CD4-positive, alpha-beta memory T cell (primary cell): ENCODE results near the gene KRT79. TPM values are rescaled to one million over a fixed set of nuclear protein-coding genes. Genes with fewer than 3 reads are reported as not detected.

ENCODE experiments used
- CTCF ChIA-PET: fragments of 350-600 bp; sonication (Branson Sonifier 250); formaldehyde crosslinking; loops from one replicate; lab custom pipeline; 2021; ENCODE audit warnings: inconsistent platforms; ENCODE audit not compliant: partially characterized antibody; lab: Charles Lee
- POLR2A ChIA-PET: fragments of 350-600 bp; sonication (Branson Sonifier 250); formaldehyde crosslinking; loops from one replicate; lab custom pipeline; 2021; ENCODE audit not compliant: partially characterized antibody; lab: Charles Lee
- DNase-seq, 5 donors: peaks; one replicate each; pipeline versions ENCODE4 v3.0.0 to v3.0.0-alpha.2; 2020 to 2022; ENCODE audit warnings: mixed read lengths in 1 of 5
- H3K27ac ChIP-seq: one replicate; pipeline ENCODE4 v1.7.0; 2013; ENCODE audit warnings: low read depth, low read length
- H3K27me3 ChIP-seq: 2 replicates; pipeline ENCODE4 v1.7.0; 2013; ENCODE audit warnings: mild to moderate bottlenecking, low read length, moderate library complexity; ENCODE audit not compliant: insufficient read depth
- H3K36me3 ChIP-seq: 2 replicates; pipeline ENCODE4 v1.7.0; 2013; ENCODE audit warnings: mild to moderate bottlenecking, low read length, moderate library complexity; ENCODE audit not compliant: insufficient read depth
- H3K4me1 ChIP-seq: 2 replicates; pipeline ENCODE4 v1.7.0; 2013; ENCODE audit warnings: mild to moderate bottlenecking, low read length, moderate library complexity; ENCODE audit not compliant: insufficient read depth
- H3K4me3 ChIP-seq, 2 donors: one replicate each; pipeline ENCODE4 v1.7.0; 2013; ENCODE audit warnings: low read length in 2 of 2, mild to moderate bottlenecking in 1 of 2
- H3K9me3 ChIP-seq, 2 donors: one replicate each; pipeline ENCODE4 v1.7.0; 2013; ENCODE audit warnings: low read length in 2 of 2, control low read depth in 1 of 2; ENCODE audit not compliant: control insufficient read depth in 1 of 2
- H3K27ac Mint-ChIP-seq, 7 donors: one replicate each; pipeline ENCODE4 v1.8.0; 2020 to 2021; ENCODE audit warnings: mixed read lengths in 7 of 7, mild to moderate bottlenecking in 6 of 7, inconsistent platforms in 3 of 7, moderate library complexity in 3 of 7
- H3K27me3 Mint-ChIP-seq, 2 donors: one replicate each; pipeline ENCODE4 v1.8.0; 2020 to 2021; ENCODE audit warnings: mixed read lengths in 2 of 2
- H3K36me3 Mint-ChIP-seq, 2 donors: one replicate each; pipeline ENCODE4 v1.8.0; 2020 to 2021; ENCODE audit warnings: mixed read lengths in 2 of 2, inconsistent platforms in 1 of 2, mild to moderate bottlenecking in 1 of 2
- H3K4me1 Mint-ChIP-seq, 4 donors: one replicate each; pipeline ENCODE4 v1.8.0; 2020 to 2021; ENCODE audit warnings: mixed read lengths in 4 of 4, mild to moderate bottlenecking in 1 of 4
- H3K4me3 Mint-ChIP-seq, 8 donors: one replicate each; pipeline ENCODE4 v1.8.0; 2020 to 2021; ENCODE audit warnings: mixed read lengths in 8 of 8, mild to moderate bottlenecking in 7 of 8, moderate library complexity in 6 of 8, inconsistent platforms in 3 of 8
- H3K9me3 Mint-ChIP-seq, 8 donors: one replicate each; pipeline ENCODE4 v1.8.0; 2020 to 2021; ENCODE audit warnings: mixed read lengths in 8 of 8, mild to moderate bottlenecking in 5 of 8, inconsistent platforms in 3 of 8, moderate library complexity in 1 of 8
- intact Hi-C: fragments of 100-400 bp; cut with micrococcal nuclease; formaldehyde crosslinking; loops from one replicate; pipeline ENCODE4 v1.15.1; 2023
- polyA plus RNA-seq, 2 donors: library from polyadenylated mRNA; unstranded; fragments of 300-500 nt; fragmentation: Illumina TruSeq; gene quantifications; one replicate each; pipeline ENCODE4 v1.2.3, GENCODE V29; 2021
- total RNA-seq, 2 experiments: library from RNA; stranded (reverse); gene quantifications; one replicate each; pipeline ENCODE4 v1.2.3, GENCODE V29; 2021

The KRT79 gene
- total and polyA plus RNA-seq, 4 experiments from 2014 or later = not detected

GRCh38 chr12:52807544-52808470 lies 26.3 kb downstream of the KRT79 start:
- no peak for DNase-seq
- Histone ChIP-seq H3K27ac (no peak overlapping the region), H3K9me3 (no peaks in the 10 kb centered on the region), H3K27me3 (no peaks in the 10 kb centered on the region), H3K4me1 (no peaks in the 10 kb centered on the region), H3K4me3 (no peak overlapping the region), H3K36me3 (no peaks in the 10 kb centered on the region)
- intact Hi-C loops = no loop called here
- Mint-ChIP-seq H3K27ac (no peak overlapping the region), H3K27me3 (peaks cover 0 to 8% of the 10 kb centered on the region in 2 donors), H3K4me1 (no peaks in the 10 kb centered on the region), H3K36me3 (no peaks in the 10 kb centered on the region), H3K4me3 (no peak overlapping the region), H3K9me3 (no peaks in the 10 kb centered on the region)
- ChIA-PET CTCF (interaction anchor here (0.9 kb wide), 1 partner anchor 9 kb away, joined by 3 read pairs; no protein-coding TSS in a partner anchor), POLR2A (no interaction called here)

GRCh38 chr12:52806821-52807543 lies 27.1 kb downstream of the KRT79 start:
- Mint-ChIP-seq H3K36me3 (no peaks in the 10 kb centered on the region), H3K9me3 (no peaks in the 10 kb centered on the region), H3K4me3 (no peak overlapping the region), H3K27ac (no peak overlapping the region), H3K27me3 (peaks cover 0 to 10% of the 10 kb centered on the region in 2 donors), H3K4me1 (no peaks in the 10 kb centered on the region)
- intact Hi-C loops = no loop called here
- Histone ChIP-seq H3K27me3 (no peaks in the 10 kb centered on the region), H3K27ac (no peak overlapping the region), H3K9me3 (no peaks in the 10 kb centered on the region), H3K36me3 (no peaks in the 10 kb centered on the region), H3K4me3 (no peak overlapping the region), H3K4me1 (no peaks in the 10 kb centered on the region)
- no peak for DNase-seq
- ChIA-PET CTCF (interaction anchor here (0.9 kb wide), 1 partner anchor 9 kb away, joined by 3 read pairs; no protein-coding TSS in a partner anchor), POLR2A (no interaction called here)

GRCh38 chr12:52806169-52806811 lies 27.8 kb downstream of the KRT79 start:
- Histone ChIP-seq H3K27ac (no peak overlapping the region), H3K36me3 (no peaks in the 10 kb centered on the region), H3K27me3 (no peaks in the 10 kb centered on the region), H3K4me1 (no peaks in the 10 kb centered on the region), H3K4me3 (no peak overlapping the region), H3K9me3 (no peaks in the 10 kb centered on the region)
- Mint-ChIP-seq H3K27me3 (peaks cover 0 to 11% of the 10 kb centered on the region in 2 donors), H3K4me1 (no peaks in the 10 kb centered on the region), H3K36me3 (no peaks in the 10 kb centered on the region), H3K27ac (no peak overlapping the region), H3K9me3 (no peaks in the 10 kb centered on the region), H3K4me3 (no peak overlapping the region)
- intact Hi-C loops = no loop called here
- DNase-seq = no peak
- ChIA-PET CTCF (no interaction called here), POLR2A (no interaction called here)

- Histone ChIP-seq H3K9me3 (no peaks in the 10 kb centered on the region), H3K36me3 (no peaks in the 10 kb centered on the region), H3K4me3 (no peak overlapping the region), H3K27me3 (no peaks in the 10 kb centered on the region), H3K4me1 (no peaks in the 10 kb centered on the region), H3K27ac (no peak overlapping the region)
- intact Hi-C loops = no loop called here
- Mint-ChIP-seq H3K27ac (no peak overlapping the region), H3K4me1 (no peaks in the 10 kb centered on the region), H3K9me3 (no peaks in the 10 kb centered on the region), H3K4me3 (no peak overlapping the region), H3K36me3 (no peaks in the 10 kb centered on the region), H3K27me3 (peaks cover 0 to 13% of the 10 kb centered on the region in 2 donors)
- no peak for DNase-seq
- ChIA-PET POLR2A (no interaction called here), CTCF (no interaction called here)
Measured at GRCh38 chr12:52805739-52806138, 28.4 kb downstream of the KRT79 start.

- no peaks in the 10 kb centered on the region for H3K27me3 ChIP-seq
- Mint-ChIP-seq H3K36me3 (no peaks in the 10 kb centered on the region), H3K9me3 (no peaks in the 10 kb centered on the region), H3K27ac (no peak overlapping the region), H3K4me1 (no peaks in the 10 kb centered on the region), H3K4me3 (no peak overlapping the region), H3K27me3 (peaks cover 0 to 13% of the 10 kb centered on the region in 2 donors)
- DNase-seq = no peak
- no peaks in the 10 kb centered on the region for H3K36me3 ChIP-seq
- no peaks in the 10 kb centered on the region for H3K9me3 ChIP-seq
- intact Hi-C loops = no loop called here
- H3K4me1 ChIP-seq = no peaks in the 10 kb centered on the region
- no peak overlapping the region for H3K4me3 ChIP-seq
- no peak overlapping the region for H3K27ac ChIP-seq
- POLR2A ChIA-PET = no interaction called here
- CTCF ChIA-PET = no interaction called here
Measured at GRCh38 chr12:52805000-52805399, 29.1 kb downstream of the KRT79 start.

- POLR2A ChIA-PET = no interaction called here
Measured at GRCh38 chr12:52802442-52802841, 31.7 kb downstream of the KRT79 start.

GRCh38 chr12:52801773-52802172 lies 32.3 kb downstream of the KRT79 start:
- ChIA-PET POLR2A (no interaction called here), CTCF (no interaction called here)
- H3K4me3 ChIP-seq = no peak overlapping the region
- H3K9me3 ChIP-seq = no peaks in the 10 kb centered on the region
- H3K27me3 ChIP-seq = no peaks in the 10 kb centered on the region
- peaks cover 2 to 5% of the 10 kb centered on the region in 2 donors for H3K27me3 Mint-ChIP-seq
- no peaks in the 10 kb centered on the region for H3K4me1 Mint-ChIP-seq
- H3K27ac Mint-ChIP-seq = no peak overlapping the region
- H3K27ac ChIP-seq = no peak overlapping the region
- DNase-seq = no peak
- H3K9me3 Mint-ChIP-seq = peaks cover 0 to 2% (median 0%) of the 10 kb centered on the region in 8 donors
- no peaks in the 10 kb centered on the region for H3K36me3 ChIP-seq
- H3K36me3 Mint-ChIP-seq = no peaks in the 10 kb centered on the region
- no peak overlapping the region for H3K4me3 Mint-ChIP-seq
- intact Hi-C loops = no loop called here
- H3K4me1 ChIP-seq = no peaks in the 10 kb centered on the region

More at GRCh38 chr12:52802442-52802841, 31.7 kb downstream of the KRT79 start:
- CTCF ChIA-PET = no interaction called here
- Histone ChIP-seq H3K4me1 (no peaks in the 10 kb centered on the region), H3K27ac (no peak overlapping the region), H3K4me3 (no peak overlapping the region), H3K36me3 (no peaks in the 10 kb centered on the region), H3K9me3 (no peaks in the 10 kb centered on the region), H3K27me3 (no peaks in the 10 kb centered on the region)
- H3K9me3 Mint-ChIP-seq = peaks cover 0 to 2% (median 0%) of the 10 kb centered on the region in 8 donors
- H3K36me3 Mint-ChIP-seq = no peaks in the 10 kb centered on the region
- no peak for DNase-seq
- H3K27me3 Mint-ChIP-seq = peaks cover 2 to 5% of the 10 kb centered on the region in 2 donors
- H3K27ac Mint-ChIP-seq = no peak overlapping the region
- no peaks in the 10 kb centered on the region for H3K4me1 Mint-ChIP-seq
- intact Hi-C loops = no loop called here
- H3K4me3 Mint-ChIP-seq = no peak overlapping the region
